HFFc6 (cell line): ENCODE results near the gene CARHSP1. TPM values are rescaled to one million over a fixed set of nuclear protein-coding genes. Genes with fewer than 3 reads are reported as not detected.
A peak's percentile ranks its signal among the peaks of the same experiment; 100 is the strongest.

Experiments
- DNase-seq: peaks from one replicate; pipeline ENCODE4 v3.0.0-alpha.2; 2018
- H3K27ac Mint-ChIP-seq: 2 replicates; pipeline ENCODE4 v1.8.0; 2020; ENCODE audit warnings: mild to moderate bottlenecking, mixed read lengths
- H3K27me3 Mint-ChIP-seq: 2 replicates; pipeline ENCODE4 v1.8.0; 2021; ENCODE audit warnings: mild to moderate bottlenecking, moderate library complexity, mixed read lengths; ENCODE audit not compliant: insufficient read depth
- H3K36me3 Mint-ChIP-seq: 2 replicates; pipeline ENCODE4 v1.8.0; 2021; ENCODE audit warnings: low read depth, mixed read lengths
- H3K4me1 Mint-ChIP-seq: 2 replicates; pipeline ENCODE4 v1.8.0; 2020; ENCODE audit warnings: low read depth, mixed read lengths
- H3K4me3 Mint-ChIP-seq: 2 replicates; pipeline ENCODE4 v1.8.0; 2020; ENCODE audit warnings: mild to moderate bottlenecking, moderate library complexity, mixed read lengths
- H3K9me3 Mint-ChIP-seq: 2 replicates; pipeline ENCODE4 v1.8.0; 2020; ENCODE audit warnings: mild to moderate bottlenecking, mixed read lengths
- total RNA-seq, 6 experiments: library from RNA; stranded (reverse); fragmentation: NEBNext Ultra II Directional; extraction: Animal tissue kit (Norgen Biotek cat#: 25700); gene quantifications; 2 replicates in 1 of 6; 3 replicates in 5 of 6; pipeline ENCODE4 v1.2.3, GENCODE V29; 2021
- TF ChIP-seq, protein P1 (sequence below): fragments of 200-600 bp; sonication (generic); IDR thresholded peaks from 2 replicates; pipeline ENCODE4 v1.5.0; 2021; ENCODE audit warnings: antibody characterized with exemption, mild to moderate bottlenecking

Gene CARHSP1
- total RNA-seq, 6 experiments from 2014 or later = 91.4 to 114 (median 97.9) TPM

DNA sequence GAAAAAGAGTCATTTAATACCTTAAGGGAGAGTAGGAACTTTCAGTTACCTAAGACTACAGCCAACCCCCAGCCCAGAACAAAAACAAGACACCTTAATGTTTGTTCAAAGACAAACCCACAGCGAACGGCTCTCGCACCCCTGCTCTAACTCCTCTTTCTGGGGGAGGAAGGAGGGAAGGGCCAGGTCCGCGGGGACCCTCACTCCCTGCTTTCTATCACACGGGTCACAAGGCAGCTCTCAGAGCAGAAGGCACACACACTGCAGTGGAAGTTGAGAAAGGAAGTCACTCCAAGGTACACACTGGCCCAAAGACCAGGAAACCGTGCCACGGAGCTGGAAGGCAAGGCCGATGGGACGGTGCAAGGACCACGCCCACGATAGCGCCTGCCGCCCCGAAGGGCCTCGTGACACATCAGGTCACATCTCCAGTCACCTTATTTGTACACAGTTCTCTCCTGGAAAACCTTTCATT lies 23.3 kb upstream of the CARHSP1 start:
- TF ChIP-seq, protein P1, sequence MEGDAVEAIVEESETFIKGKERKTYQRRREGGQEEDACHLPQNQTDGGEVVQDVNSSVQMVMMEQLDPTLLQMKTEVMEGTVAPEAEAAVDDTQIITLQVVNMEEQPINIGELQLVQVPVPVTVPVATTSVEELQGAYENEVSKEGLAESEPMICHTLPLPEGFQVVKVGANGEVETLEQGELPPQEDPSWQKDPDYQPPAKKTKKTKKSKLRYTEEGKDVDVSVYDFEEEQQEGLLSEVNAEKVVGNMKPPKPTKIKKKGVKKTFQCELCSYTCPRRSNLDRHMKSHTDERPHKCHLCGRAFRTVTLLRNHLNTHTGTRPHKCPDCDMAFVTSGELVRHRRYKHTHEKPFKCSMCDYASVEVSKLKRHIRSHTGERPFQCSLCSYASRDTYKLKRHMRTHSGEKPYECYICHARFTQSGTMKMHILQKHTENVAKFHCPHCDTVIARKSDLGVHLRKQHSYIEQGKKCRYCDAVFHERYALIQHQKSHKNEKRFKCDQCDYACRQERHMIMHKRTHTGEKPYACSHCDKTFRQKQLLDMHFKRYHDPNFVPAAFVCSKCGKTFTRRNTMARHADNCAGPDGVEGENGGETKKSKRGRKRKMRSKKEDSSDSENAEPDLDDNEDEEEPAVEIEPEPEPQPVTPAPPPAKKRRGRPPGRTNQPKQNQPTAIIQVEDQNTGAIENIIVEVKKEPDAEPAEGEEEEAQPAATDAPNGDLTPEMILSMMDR = no peak
- H3K27me3 Mint-ChIP-seq = peaks cover 6% of the 10 kb centered on the region
- H3K4me3 Mint-ChIP-seq = no peak overlapping the region
- H3K36me3 Mint-ChIP-seq = peaks cover 43% of the 10 kb centered on the region
- no peaks in the 10 kb centered on the region for H3K9me3 Mint-ChIP-seq
- H3K27ac Mint-ChIP-seq = no peak overlapping the region
- H3K4me1 Mint-ChIP-seq = peaks cover 15% of the 10 kb centered on the region
- no peak for DNase-seq

DNA sequence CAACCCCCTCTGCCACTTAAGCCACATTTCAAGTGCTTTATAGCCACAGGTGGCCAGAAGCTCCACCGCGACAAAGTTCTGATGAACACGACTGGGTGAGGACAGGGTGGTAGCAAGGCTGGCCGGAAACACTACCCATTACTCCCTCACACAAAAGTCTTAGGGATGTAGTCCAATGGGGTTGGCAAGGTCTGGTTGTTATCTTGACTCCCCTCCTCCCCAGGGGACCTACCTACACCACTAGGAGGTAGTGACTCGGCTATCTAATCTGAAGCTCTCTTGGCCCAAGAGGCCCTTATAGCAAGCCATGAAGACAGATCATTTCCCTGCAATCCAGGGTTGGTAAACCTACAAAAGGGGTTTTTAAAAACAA lies 21.7 kb upstream of the CARHSP1 start:
- no peaks in the 10 kb centered on the region for H3K9me3 Mint-ChIP-seq
- H3K27me3 Mint-ChIP-seq = peaks cover 11% of the 10 kb centered on the region
- H3K27ac Mint-ChIP-seq = peak overlapping the region; percentile 25; the same call in 1 of the 2 replicates
- H3K4me3 Mint-ChIP-seq = no peak overlapping the region
- peaks cover 46% of the 10 kb centered on the region for H3K36me3 Mint-ChIP-seq
- no peak for DNase-seq
- H3K4me1 Mint-ChIP-seq = peaks cover 32% of the 10 kb centered on the region
- TF ChIP-seq, protein P1 = no peak

DNA sequence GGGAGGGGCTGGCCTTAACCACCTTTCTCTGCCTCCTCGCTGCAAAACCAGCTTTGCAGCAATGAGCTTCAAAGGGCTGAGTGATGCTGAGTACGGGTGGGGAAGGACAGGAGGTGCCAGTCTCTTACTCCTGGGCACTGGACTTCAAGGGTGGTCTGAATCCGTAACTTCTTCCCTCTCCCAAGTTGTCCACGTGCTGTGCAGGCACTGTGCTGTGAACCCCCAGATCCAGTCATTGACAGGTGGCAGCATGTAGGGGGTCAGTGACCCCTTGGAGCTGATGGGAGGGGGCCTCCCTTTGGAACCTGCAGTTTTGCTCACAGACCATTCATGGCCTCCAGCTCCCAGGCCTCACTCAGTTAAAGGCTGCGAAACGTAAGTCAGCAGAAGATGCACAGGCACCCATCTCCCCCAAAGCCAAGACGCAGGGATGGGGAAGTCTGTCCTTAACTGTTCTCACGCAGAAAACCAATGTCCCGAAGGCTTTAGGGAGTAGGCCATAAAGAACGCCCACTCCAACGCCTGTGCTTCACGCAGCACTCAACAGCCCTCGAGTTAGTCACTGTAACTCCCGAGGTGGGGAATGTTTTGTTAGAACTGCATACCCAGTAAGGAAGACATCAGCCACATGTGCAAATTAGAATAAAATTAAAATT lies 21.2 kb upstream of the CARHSP1 start:
- peaks cover 37% of the 10 kb centered on the region for H3K4me1 Mint-ChIP-seq
- H3K27ac Mint-ChIP-seq = peak overlapping the region; percentile 25; the same call in 1 of the 2 replicates
- no peaks in the 10 kb centered on the region for H3K9me3 Mint-ChIP-seq
- peaks cover 40% of the 10 kb centered on the region for H3K36me3 Mint-ChIP-seq
- TF ChIP-seq, protein P1 = no peak
- no peak overlapping the region for H3K4me3 Mint-ChIP-seq
- no peak for DNase-seq
- H3K27me3 Mint-ChIP-seq = peaks cover 13% of the 10 kb centered on the region

DNA sequence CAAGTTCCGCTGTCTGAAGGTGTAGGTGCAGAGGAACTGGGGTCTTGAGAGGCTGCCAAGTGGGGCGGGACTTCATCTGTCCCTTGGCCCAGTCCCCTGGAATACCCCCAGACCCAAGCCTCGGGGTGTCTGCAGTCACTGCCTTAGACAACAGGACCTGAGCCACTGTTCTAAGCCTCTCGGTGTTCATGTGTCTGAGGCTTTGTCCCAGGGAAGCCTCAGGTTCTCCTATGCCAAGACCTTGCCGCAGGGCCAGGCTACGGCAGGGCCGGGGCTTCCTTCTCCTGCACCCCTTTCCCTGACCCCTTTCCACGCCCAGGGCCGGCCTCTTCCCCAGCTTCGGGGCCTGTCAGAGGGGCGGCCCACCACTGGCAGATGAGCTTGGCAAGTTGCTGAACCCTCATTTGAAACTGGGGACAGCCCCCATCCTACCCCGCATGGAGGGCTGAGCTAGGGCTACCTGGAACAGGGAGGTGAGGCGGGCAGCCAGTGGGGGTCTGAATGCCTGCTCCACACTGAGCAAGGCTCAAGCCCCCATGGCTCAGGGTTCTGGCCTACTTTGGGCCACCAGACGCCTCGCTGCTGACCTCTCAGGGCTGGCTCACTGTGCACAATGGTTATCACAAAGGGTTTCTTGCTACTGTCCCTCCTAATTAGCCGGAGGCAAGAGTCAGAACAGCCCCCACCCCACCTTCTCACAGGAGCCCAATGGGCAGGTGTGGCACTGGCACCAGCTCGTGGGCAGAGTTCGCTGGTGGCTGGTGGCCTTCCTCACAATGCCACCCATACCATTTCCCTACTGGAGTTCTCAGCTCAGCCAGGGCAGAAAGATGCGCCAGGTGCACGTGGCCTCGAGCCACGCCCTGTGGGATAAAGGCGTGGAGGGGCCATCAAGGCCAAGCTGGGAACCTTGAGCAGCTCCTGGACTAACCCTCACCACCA lies 20.4 kb upstream of the CARHSP1 start:
- no peak overlapping the region for H3K27ac Mint-ChIP-seq
- no peak for DNase-seq
- H3K9me3 Mint-ChIP-seq = no peaks in the 10 kb centered on the region
- H3K4me3 Mint-ChIP-seq = no peak overlapping the region
- H3K36me3 Mint-ChIP-seq = peaks cover 34% of the 10 kb centered on the region
- peaks cover 45% of the 10 kb centered on the region for H3K4me1 Mint-ChIP-seq
- TF ChIP-seq, protein P1 = no peak
- H3K27me3 Mint-ChIP-seq = peaks cover 13% of the 10 kb centered on the region

DNA sequence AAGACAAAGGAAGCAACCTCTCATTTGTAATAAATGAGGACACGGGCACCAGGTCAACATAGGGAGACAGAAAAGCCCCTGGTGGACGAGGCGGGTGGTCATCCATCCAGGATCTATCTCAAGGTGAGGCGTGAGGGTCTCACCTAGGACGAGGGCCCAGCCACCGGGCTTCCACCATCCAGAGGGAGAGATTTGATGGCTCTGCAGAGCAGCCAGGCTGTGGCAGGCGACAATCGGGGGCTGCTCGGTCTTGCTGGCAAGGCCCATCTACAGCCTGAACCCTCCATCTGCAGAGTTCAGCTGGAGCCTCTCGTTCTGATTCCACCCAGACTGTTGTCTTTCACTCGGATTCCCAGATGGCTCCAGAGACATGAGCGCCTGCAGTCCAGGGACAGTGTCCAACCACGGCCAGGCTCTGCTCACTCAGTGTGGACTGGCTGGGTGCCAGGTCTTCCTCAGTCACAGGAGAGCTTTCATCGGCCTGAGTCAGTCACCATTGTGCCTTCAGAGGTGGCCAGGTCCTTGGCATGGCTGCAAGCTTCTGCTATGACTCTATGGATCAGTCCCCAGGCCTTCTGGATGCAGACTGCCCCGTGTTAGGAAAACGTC lies 19.2 kb upstream of the CARHSP1 start:
- Mint-ChIP-seq H3K4me3 (peak overlapping the region; percentile 48; the same call in 1 of the 2 replicates), H3K36me3 (peaks cover 28% of the 10 kb centered on the region), H3K9me3 (no peaks in the 10 kb centered on the region), H3K27ac (peak overlapping the region; percentile 62), H3K4me1 (peaks cover 45% of the 10 kb centered on the region), H3K27me3 (peaks cover 13% of the 10 kb centered on the region)
- DNase-seq = peak; percentile 88
- TF ChIP-seq, protein P1 = peak; percentile 26
